HL-60 (cell line): ENCODE data around the gene CTNND2.

Experiments used
- DNase-seq, 2 experiments: peaks; one replicate each; pipeline ENCODE4 v3.0.0-alpha.2; 2010 to 2020; ENCODE audit warnings: low read depth in 1 of 2, low spot score in 1 of 2
- H3K27ac ChIP-seq: fragments of 250-450 bp; sonication (Bioruptor Pico); replicated peaks from 2 replicates; pipeline ENCODE4 v1.5.1; 2020; ENCODE audit warnings: mild to moderate bottlenecking, moderate library complexity
- H3K27me3 ChIP-seq: fragments of 250-450 bp; sonication (Bioruptor Pico); 2 replicates; pipeline ENCODE4 v1.5.1; 2021; ENCODE audit warnings: mild to moderate bottlenecking, moderate library complexity; ENCODE audit not compliant: insufficient read depth, poor library complexity, severe bottlenecking
- H3K4me3 ChIP-seq: replicated peaks from 2 replicates; pipeline ENCODE4 v1.5.1; 2011; ENCODE audit warnings: mild to moderate bottlenecking, control low read depth, low read length; ENCODE audit not compliant: insufficient read depth
- GABPA ChIP-seq: IDR thresholded peaks from 2 replicates; pipeline ENCODE4 v1.6.1; 2012; ENCODE audit warnings: low read depth
- POLR2AphosphoS5 ChIP-seq: IDR thresholded peaks from 2 replicates; pipeline ENCODE4 v1.6.1; 2012; ENCODE audit warnings: low read depth
- SPI1 ChIP-seq: IDR thresholded peaks from 2 replicates; pipeline ENCODE4 v1.6.1; 2012; ENCODE audit warnings: low read depth, mild to moderate bottlenecking, borderline replicate concordance
- TF ChIP-seq, protein P1 (sequence below): IDR thresholded peaks from 2 replicates; pipeline ENCODE4 v1.6.1; 2012; ENCODE audit warnings: low read depth; ENCODE audit not compliant: insufficient replicate concordance
- TF ChIP-seq, protein P2 (sequence below): IDR thresholded peaks from one replicate; pipeline ENCODE4 v1.5.1; 2011; ENCODE audit warnings: low read length, control low read depth, inconsistent platforms; ENCODE audit not compliant: insufficient read depth

Gene CTNND2

DNA sequence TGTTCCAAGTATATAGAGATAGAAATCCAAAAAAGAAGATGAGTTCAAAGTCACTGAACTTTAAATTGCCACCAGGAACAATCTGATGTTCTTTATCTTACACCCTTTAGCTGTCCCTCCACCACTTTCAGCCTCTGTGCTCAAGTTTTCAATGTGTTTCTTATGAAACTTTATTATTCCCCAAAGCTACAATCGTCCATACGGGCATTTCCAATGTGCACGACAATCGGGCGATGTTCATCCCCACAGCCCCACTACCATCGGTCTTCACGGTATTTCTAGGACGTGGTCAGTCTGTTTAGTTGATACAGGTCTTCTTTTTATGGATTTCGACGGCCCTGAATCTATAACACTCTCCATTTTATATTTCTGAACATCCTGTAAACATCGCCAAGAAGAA is 904.5 kb downstream of the CTNND2 start:
- DNase-seq: no peak
- Histone ChIP-seq H3K27me3 (no peaks in the 10 kb centered on the region), H3K27ac (no peak overlapping the region), H3K4me3 (no peak overlapping the region)
- TF ChIP-seq, protein P1, sequence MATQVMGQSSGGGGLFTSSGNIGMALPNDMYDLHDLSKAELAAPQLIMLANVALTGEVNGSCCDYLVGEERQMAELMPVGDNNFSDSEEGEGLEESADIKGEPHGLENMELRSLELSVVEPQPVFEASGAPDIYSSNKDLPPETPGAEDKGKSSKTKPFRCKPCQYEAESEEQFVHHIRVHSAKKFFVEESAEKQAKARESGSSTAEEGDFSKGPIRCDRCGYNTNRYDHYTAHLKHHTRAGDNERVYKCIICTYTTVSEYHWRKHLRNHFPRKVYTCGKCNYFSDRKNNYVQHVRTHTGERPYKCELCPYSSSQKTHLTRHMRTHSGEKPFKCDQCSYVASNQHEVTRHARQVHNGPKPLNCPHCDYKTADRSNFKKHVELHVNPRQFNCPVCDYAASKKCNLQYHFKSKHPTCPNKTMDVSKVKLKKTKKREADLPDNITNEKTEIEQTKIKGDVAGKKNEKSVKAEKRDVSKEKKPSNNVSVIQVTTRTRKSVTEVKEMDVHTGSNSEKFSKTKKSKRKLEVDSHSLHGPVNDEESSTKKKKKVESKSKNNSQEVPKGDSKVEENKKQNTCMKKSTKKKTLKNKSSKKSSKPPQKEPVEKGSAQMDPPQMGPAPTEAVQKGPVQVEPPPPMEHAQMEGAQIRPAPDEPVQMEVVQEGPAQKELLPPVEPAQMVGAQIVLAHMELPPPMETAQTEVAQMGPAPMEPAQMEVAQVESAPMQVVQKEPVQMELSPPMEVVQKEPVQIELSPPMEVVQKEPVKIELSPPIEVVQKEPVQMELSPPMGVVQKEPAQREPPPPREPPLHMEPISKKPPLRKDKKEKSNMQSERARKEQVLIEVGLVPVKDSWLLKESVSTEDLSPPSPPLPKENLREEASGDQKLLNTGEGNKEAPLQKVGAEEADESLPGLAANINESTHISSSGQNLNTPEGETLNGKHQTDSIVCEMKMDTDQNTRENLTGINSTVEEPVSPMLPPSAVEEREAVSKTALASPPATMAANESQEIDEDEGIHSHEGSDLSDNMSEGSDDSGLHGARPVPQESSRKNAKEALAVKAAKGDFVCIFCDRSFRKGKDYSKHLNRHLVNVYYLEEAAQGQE: no peak
- TF ChIP-seq GABPA: no peak
- no peak for TF ChIP-seq SPI1
- no peak for TF ChIP-seq POLR2AphosphoS5
- TF ChIP-seq, protein P2, sequence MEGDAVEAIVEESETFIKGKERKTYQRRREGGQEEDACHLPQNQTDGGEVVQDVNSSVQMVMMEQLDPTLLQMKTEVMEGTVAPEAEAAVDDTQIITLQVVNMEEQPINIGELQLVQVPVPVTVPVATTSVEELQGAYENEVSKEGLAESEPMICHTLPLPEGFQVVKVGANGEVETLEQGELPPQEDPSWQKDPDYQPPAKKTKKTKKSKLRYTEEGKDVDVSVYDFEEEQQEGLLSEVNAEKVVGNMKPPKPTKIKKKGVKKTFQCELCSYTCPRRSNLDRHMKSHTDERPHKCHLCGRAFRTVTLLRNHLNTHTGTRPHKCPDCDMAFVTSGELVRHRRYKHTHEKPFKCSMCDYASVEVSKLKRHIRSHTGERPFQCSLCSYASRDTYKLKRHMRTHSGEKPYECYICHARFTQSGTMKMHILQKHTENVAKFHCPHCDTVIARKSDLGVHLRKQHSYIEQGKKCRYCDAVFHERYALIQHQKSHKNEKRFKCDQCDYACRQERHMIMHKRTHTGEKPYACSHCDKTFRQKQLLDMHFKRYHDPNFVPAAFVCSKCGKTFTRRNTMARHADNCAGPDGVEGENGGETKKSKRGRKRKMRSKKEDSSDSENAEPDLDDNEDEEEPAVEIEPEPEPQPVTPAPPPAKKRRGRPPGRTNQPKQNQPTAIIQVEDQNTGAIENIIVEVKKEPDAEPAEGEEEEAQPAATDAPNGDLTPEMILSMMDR: no peak

- H3K27me3 ChIP-seq: no peaks in the 10 kb centered on the region
- H3K27ac ChIP-seq: no peak overlapping the region
- no peak overlapping the region for H3K4me3 ChIP-seq
- TF ChIP-seq, protein P2: no peak
- TF ChIP-seq POLR2AphosphoS5 (no peak), SPI1 (no peak), GABPA (no peak)
- TF ChIP-seq, protein P1: no peak
- DNase-seq: no peak
Measured at GRCh38 chr5:10995891-10996290, 908.4 kb downstream of the CTNND2 start.

- Histone ChIP-seq H3K4me3 (no peak overlapping the region), H3K27me3 (no peaks in the 10 kb centered on the region), H3K27ac (no peak overlapping the region)
- TF ChIP-seq, protein P2: no peak
- TF ChIP-seq, protein P1: no peak
- no peak for TF ChIP-seq SPI1
- TF ChIP-seq POLR2AphosphoS5: no peak
- TF ChIP-seq GABPA: no peak
- no peak for DNase-seq
Measured at GRCh38 chr5:10994091-10994986, 909.9 kb downstream of the CTNND2 start.
